Amygdala (tissue), 56 donors: ENCODE data around the gene POU2AF1.
"Not testable (repeated sequence)": the region's sequence is repeated elsewhere in the genome, so short reads cannot be mapped to it uniquely, and the experiment has no call there.

Experiments
- DNase-seq, 56 donors: peaks; one replicate each; lab custom pipeline; 2025; lab: John Stamatoyannopoulos, UW

POU2AF1 gene

DNA sequence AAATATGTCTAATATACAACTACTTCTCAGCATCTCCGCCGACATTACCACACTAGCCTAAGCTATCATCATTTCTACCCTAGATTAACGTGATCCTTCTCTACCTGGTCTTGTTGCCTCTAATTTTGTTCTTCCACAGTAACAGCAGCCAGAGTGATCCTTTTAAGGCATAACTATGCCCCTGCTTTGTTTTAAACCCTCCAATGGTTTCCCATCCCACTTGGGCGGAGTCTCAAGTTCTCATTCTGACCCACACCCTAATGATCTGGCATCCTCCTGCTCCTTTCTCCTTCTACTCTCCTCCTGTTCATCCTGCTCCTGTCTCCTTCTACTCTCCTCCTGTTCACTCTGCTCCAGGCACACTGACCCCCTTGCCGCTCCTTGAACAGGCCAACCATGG lies 31.9 kb upstream of the POU2AF1 start:
- DNase-seq, result no peak

DNA sequence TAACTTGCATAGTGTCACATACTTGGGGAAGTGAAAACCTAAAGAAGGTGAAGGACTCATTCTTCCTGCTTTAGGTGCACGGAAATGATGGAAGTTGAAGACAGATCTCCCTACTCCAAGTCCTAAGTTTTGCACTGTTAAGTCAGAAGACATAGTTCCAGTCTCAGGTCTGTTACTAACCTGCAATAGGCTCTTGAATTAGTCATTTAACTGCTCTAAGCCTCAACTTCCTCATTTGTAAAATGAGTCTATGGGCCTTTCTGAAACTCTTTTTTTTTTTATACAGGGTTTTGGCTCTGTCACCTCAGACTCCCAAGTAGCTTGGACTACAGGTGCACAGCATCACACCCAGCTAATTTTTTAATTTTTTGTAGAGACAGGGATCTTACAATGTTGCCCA lies 30.8 kb upstream of the POU2AF1 start:
- DNase-seq, result no peak

DNA sequence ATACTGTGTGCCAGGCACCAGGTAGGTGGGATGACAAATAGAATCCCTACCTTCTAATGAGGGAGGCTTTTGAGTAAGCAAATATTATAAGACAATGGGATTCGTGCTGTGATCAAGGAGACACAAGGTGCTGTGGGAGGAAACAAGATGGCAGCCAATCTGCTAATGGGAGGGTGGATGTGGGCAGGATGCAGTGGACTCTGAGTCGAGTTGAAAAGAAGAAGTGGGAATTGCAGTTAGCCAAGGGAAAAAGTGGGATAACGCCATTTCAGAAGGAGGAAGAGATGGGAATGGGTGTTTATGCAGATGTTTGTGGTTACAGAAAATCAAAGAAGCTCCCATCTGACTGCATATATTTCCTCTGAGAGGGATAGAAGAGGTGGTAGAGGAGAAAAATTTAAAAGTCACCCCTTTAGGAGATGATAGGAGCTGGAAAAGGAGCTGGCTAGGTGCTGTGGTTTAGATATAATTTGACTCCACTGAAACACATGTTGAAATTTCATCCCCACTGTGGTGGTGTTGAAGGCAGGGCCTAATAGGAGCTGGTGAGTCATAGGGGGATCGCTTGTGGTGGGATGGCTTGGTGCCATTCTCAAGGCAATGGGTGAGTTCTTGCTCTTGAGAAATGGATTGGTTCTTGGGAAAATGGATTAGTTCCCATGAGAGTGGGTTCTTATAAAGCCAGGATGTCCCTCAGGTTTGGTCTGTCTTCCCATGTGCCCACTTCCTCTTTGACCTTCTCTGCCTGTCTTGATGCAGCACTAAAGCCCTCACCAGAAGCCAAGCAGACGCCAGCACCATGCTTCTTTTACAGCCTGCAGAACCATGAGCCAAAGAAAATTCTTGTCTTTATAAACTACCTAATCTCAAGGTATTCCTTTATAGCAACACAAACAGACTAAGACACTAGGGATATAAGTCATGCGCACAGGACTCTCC lies 30.0 kb upstream of the POU2AF1 start:
- no peak for DNase-seq

DNA sequence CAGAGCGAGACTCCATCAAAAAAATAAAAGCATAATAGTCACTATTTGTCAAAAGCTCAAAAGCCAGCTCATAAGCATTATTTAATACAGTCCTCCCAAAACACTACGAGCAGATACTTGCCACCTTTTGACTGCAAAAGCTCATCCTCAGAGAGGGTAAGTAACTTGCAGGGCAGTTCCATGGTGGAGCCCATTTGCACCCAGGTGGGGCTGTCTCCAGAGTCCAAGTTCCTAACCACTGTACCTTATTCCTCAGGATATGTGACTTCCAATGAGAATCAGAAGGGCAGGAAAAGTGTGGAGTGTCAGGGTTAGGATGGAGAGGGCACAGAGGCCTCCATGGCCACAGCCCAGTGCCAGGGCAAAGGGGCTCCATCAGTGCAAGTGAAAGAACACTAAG lies 28.6 kb upstream of the POU2AF1 start:
- no peak for DNase-seq

DNA sequence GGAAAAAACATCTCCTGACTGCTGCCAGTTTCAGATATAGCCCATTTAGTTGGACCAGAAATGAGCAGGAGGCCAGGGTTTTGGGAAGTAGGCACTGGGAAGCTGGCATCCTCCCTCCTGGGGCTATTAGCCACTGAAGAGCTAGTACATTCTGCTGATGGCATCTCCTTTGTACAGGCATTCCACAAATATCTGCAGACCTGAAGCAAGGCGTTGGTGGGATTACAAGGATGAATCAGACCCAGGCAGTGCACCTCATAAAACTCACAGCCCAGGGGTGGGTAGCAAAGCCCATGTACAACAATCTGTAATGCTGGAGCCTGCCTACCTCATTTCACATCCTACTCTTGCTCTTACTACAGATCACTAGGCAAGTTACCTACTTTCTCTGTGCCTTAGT lies 27.5 kb upstream of the POU2AF1 start:
- no peak for DNase-seq

DNA sequence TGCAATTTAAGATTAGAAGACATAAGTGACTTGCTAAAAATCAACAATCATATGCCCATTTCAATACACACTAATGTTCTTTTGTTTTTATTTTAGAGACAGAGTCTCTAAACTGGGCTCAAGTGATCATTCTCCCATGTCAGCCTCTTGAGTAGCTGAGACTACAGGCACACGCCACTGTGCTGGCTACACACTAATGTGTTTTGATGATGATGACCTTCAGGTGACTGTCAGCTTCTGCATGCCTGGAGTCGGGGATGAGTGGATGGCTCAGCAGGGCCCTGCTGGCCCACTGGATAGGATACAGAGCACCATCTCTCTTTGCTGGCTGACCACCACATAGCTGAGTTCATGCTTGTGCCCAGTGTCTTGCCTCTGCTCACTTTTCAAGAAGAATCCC lies 27.0 kb upstream of the POU2AF1 start:
- DNase-seq, result no peak

DNA sequence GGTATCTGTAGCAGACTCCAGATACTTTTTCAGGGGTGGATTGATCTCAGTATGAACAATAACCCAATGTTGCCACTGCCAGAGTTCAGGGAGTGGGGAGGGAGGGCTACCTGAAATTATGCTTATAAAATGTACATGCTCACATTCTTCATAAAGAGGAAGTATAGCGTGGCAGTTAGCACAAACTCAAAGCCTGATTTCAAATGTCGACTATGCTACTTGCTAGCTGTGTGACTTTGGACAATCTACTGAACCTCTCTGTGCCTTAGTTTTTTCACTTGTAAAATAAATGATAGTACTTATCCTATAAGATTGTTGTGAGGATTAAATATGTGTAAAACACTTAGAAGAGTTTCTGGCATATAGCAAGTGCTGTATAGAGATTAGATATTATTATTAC lies 26.5 kb upstream of the POU2AF1 start:
- no peak for DNase-seq

DNA sequence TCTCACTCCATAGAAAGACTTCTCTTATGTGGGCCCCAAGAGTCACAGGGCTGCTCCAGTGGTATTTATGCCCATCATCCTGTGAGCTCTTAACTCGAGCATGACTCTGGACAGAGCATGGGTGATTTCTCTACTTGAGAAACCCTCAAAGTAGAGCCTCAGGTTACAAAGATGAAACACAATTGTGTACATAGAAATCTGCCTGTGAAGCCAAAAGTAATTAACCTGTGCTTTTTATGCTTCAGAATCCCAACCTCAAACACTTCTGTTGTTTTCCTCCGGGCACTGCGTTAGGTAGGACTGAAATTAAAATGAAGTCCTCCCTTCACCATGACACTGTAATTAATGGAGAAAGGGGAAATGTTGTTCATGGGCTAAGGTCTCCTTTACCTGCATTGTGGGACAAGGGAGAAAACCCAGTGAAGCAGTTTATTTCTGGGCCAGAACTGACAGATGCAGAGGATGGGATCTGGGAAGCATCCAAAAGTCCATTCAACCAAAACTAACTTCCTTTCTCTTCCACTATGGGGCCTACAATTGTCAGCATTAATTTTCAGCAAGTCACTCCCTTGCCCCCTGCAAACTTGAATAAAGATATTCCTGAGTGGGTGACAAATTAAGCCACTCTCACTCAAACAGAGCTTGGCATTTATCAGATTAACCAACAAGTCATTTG lies 24.1 kb upstream of the POU2AF1 start:
- no peak for DNase-seq

DNA sequence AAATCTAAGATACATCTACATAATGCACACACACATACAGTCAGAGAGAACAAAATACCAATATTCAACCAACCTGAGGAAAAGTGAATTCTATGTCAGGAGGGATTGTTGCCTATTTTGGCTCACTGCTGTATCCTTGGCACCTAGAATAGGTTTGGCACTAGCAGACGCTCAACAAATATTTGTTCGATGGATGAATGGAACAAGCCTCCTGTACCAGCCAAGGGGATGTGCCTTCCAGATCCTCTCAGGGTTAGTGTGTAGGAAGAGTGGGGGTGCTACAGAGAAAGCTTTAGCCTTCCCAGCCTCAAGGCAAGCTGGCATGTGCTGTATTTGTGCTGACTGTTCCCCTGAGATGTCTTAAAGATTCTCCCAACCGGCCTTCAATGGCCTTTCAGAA lies 23.3 kb upstream of the POU2AF1 start:
- no peak for DNase-seq

DNA sequence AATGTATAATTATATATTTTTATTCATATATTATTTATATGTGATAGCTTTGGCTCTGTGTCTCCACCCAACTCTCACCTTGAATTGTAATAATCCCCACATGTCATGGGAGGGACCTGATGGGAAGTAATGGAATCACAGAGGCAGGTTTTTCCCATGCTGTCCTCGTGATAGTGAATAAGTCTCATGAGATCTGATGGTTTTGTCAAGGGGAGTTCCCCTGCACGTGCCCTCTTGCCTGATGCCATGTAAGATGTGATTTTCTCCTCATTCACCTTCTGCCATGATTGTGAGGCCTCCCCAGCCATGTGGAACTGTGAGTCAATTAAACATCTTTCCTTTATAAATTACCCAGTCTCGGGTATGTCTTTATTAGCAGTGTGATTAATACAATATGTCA lies 22.9 kb upstream of the POU2AF1 start:
- DNase-seq, result not testable (repeated sequence)

DNA sequence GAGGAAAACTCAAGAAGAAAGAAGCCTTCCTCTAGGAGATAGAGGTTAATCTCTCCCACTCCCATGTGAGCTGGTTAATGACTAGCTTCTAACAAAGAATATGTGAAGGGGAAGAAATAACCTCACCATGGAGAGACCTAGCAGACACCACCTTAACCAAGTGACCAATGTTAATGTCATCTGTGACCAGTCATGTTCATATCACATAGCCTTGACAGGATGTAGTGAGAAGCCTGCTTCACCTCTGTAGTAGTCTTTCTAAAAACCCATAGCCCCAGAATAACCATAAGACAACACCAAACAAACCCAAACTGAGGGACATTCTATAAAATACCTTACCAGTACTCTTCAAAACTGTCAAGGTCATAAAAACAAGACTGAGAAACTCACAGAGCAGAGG lies 21.5 kb upstream of the POU2AF1 start:
- DNase-seq, result no peak

DNA sequence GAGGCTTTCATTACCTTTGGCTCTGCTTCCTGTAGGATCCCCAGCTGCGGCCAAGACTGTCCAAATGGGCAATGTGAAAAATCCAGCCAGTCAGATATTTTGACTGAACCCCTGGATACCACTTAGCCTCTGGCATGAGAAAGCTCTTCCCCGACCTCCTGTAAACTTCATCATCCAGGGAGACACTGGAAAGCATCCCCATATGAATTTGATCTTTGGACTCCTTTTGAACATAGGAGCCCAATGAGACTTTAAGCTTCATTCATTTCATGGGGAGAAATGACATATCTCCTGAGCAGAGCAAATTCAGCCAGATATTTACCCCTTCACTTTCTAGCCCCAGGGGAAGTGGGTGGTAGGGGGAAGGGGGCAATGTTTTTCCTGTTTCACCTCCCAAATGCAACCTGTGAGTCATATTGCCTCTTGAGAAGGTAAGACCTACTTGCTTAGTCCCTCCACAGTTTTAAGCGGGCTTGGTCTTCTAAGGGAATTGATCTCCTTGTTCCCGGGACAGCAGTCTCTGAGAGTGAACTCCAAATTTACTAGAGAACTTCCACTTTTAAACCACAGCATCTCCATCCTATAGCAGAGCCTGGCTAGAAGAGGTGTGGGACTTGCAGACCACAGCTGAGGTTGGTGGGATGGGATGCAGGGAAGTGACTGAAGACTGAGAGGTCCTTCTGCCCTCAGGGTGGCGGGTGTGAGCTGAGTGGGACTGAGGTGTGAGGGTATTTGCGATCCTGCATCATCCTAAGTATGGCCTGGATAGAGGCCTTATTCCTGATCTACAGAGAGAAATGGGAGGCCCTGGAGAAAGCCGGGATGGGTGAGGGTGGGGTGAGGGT lies 20.3 kb upstream of the POU2AF1 start:
- DNase-seq, result no peak

DNA sequence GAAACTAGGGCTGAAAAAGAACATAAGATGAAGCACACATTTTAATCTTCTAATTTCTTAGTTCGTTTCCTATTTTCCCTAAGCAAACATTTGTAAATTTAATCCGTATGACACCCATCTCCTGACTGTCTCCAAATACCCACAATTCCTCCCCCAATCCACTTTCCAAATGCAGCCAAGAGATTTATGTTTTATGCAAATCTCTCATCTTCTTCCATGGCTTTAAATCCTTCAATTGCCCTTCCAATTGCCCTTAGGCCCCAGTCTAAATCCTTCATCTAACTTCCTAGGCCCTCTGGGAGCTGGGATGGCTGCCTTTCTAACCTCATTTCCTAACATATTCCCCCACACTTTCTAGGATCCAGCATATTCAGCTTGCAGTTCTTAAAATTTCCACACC lies 18.0 kb upstream of the POU2AF1 start:
- DNase-seq, result no peak

DNA sequence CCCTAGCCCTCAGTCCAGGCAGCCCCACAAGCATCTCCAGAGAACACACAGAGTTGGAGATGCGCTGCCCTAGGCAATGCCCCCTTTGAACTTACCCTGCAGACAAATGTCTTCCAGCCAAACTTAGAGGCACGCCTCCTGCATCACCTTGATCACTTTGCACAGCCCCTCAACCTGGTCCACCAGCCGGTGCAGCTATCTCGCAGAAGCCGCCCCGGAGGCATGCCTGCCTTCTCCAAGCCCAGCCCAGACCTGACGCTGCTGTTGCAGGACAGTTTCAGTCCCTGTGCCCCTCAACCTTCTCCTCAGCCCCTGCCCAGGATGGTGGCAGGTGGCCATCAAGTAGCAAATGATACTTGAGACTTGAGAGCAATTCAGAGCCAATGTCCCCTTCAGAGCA lies 16.7 kb upstream of the POU2AF1 start:
- DNase-seq, result no peak

DNA sequence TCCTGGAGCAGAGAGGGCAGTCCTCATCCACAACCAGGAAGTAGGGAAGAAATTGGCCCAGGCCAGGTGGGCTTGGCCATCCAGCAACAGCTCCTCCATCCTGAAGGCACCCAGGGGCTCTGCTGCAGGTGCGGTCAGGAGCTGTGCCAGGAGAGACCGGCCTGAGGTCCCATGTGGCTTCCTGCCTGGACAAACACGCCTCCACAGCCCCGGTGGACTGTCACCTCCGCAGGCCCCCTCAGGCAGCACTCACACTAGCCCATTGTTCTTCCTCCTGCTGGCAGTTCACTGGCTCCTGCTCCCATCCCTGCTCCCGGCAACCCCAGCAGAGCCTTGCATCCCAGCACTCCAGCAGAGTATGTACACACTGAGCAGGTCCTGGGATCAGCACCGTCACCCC lies 16.0 kb upstream of the POU2AF1 start:
- no peak for DNase-seq

DNA sequence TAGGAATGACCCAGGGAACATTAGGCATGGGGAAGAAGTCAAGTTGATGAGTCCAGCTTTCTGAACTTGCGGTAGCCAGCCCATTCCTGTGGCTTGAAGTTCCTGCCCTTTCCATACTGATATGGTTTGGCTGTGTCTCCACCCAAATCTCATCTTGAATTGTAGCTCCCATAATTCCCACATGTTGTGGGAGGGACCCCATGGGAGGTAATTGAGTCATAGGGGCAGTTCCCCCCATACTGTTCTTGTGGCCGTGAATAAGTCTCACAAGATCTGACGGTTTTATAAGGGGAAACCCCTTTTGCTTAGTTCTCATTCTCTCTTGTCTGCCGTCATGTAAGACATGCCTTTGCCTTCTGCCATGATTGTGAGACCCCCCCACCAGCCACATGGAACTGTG lies 15.1 kb upstream of the POU2AF1 start:
- DNase-seq, result not testable (repeated sequence)

DNA sequence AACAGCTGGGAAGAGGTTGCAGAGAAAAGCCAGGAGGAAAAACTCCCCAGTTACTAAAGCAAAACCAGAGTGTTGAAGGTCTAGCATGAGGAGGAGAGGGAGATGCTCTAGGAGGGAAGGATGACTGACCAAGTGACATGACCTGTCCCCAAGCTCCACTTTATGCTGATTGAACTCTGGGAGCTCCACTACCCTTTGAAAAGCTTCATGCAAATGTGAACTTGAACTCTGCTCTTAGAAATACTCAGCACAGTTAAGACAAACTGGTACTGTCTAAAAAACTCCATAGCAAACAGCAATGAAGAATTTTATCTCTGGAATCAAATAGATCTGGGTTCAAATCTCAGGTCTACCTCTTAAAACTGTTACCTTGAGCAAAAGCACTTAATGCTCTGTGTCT lies 14.5 kb upstream of the POU2AF1 start:
- no peak for DNase-seq

DNA sequence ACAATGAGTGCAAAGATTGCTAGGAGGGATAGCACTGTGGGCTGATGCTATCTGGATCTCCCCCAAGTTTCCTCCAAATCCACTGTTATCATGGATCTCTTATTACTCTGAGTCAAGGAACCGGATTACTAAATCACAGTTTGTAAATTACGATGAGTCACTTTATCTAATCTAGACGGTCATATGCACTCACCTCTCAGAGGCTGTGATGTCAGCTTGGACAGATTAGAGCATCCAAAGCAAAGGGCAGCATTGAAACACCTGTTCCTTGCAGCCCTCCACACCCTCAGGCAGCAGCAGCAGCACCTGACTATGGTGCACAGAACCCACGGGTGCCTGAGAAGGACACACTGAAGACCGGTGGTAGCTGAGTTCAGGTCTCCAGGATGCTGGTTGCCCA lies 14.0 kb upstream of the POU2AF1 start:
- no peak for DNase-seq

DNA sequence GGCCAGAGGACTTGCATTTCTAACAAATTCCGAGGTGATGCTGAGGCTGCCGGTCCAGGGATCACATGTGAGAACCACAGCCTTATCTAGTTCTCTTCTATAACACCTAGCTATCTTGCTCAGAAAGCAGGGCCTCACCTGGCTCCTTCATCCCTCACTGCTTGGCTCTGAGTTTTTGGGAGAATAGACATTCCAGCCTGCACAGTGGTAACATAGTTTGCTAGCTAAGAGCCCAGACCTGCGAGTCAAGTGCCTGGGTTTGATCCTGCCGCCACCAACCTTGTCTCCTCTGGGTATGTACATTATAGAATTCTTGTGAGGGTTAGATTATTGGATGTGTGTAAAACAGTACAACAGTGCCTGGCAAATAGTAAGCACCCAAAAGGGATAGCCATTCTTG lies 13.5 kb upstream of the POU2AF1 start:
- DNase-seq, result no peak

DNA sequence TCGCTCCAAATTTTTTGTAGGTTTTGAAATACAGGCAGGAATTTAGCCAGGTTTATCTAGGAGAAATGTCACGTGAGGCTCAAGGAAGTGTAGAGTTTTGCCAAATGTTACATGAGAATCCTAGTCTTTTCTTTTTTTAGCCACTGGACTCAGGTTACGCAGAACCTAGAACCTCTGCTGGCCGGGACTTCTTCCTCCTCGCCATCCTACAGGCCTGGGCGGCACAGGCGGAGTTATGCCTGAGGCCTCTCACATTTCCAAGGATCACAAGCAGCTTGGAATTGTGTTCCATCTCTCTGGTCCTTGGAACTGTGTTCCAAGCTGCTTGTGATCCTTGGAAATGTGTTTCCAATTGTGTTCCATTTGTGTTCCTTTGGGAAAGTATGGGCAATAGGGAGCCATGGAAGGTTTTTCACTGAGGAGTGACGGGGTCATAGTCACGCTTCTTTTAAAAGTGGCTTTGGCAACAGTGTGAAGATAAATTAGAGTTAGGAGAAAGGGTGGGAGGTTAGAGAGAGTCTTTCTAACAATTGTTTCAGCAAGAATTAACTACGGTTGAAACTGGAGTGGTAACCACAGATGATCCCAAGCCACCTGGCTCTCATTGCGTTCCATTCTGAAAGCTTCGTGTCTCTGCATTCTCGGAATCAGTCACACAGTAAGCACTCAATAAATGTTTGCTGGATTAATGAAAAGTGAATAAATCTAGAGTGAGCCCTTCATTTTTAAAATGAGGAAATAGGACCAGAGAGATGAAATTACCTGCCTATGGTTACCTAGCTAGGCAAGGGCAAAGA lies 12.5 kb upstream of the POU2AF1 start:
- no peak for DNase-seq
